Stimulated activated CD4-positive, alpha-beta T cell treated with anti-CD3 and anti-CD28 coated beads, Interleukin-1b, Interleukin-23, amount 100 ng/mL, for 48 hours (primary cell): Measurements from ENCODE around the gene POLG2.
"Not testable (repeated sequence)": the region's sequence is repeated elsewhere in the genome, so short reads cannot be mapped to it uniquely, and the experiment has no call there.

ENCODE experiments used
- DNase-seq: peaks from one replicate; pipeline ENCODE4 v3.0.0-alpha.2; 2020

Gene POLG2

DNA sequence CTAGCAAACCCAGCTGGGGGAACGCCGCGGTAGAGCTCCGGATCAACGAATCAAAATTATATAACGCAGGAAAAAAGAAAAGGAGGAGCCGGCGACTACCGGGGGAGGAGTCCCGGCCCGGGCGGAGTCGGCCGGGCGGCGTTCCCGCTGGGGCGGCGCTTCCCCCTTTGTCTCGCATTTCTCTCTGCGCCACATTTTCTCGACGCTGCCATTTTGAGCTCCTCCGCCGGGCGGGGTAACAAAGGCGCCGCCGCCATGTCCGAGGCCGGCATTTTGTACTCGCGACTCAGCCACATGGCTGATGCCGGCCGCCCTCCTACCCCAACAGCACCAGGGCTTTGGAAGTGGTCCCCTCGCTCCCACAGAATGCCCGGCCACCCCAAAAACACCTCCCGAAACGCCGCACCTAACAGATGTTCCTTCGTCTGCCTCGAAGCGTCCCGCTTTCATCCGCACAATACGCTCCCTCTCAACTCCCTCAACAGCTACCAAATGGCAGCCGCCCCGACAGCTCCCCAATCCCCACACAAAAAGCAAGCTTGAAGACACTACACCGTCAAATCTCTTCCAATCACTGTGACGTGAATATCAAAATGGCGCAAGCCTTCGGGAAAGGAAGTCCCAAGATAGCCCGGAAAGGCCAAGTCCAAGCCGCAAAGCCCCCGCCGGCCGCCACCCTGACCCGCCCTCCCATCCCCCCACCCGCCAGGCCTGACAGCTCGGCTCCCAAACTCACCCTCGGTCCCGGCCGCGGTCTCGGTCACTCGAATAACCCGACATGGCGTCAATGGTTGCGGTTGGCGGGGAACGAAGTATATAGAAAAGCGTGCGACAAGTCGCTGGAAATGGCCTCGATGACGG, 8.7 kb upstream of the POLG2 start:
- DNase-seq, result peak; percentile 86

DNA sequence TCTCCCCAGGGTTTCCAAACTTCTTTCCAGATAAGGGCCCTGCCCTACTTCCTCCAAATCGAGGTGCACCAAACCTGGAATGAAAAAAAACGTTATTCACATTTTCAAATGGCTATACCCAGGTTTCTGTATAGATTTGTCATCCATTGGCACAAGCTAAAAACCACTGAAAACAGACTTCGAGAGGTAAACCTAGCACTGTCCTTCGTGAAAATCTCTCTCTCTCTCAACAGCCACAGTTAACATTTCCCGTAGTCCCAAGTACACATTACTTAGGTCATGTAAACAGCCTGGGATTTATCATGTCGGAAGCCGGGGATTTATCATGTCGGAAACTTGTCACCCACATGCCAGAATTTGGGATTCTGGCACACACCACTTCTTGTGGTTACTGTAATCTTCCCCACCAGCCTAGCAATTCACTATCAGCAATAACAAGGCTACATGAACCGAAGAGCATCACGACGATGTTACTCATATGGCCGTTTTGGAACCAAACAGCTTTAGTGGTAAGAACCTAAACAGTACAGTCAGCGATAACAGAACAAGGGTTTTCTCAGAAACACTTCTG, 8.0 kb upstream of the POLG2 start:
- DNase-seq, result no peak

DNA sequence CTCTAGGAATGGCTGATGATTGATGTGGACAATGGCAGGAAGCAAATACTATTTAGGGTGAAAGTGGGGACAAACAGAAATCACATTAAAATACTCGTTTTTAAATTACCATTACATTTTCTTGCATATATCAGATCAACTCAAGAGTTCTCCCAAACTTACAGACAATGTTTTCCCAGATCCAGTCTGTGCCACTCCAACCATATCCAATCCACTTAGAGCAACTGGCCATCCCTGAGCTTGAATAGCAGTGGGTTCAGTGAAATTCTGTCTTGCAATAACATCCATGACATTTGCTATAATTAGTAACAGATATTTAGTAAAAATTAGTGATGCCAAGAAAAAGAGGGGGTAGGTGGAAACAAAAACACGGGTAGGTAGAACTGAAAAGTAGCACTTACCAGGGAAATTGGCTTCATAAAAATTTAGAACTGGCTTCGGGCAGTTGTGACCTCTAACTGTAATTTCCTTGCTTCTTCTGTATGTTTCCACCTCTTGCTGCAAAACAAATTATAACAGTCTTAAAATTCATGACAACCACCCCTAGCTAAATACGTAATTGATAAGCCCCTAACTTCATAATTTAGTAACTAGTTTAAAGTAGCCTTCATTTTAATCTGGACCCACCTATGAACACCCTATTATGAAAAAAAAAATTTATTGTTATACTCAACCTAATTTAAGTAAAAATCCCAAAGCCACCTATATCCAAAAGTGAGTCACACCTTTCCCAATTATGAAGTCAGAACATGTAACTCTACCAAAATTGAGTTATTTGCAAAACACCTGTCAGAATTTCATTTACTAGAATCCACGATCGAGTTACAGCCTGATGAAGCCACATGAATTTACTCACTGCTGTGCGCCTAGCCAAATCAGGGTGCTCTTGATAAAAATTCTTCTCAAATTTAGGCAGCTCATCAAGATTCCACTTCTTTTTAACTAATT, 7.2 kb upstream of the POLG2 start:
- no peak for DNase-seq

DNA sequence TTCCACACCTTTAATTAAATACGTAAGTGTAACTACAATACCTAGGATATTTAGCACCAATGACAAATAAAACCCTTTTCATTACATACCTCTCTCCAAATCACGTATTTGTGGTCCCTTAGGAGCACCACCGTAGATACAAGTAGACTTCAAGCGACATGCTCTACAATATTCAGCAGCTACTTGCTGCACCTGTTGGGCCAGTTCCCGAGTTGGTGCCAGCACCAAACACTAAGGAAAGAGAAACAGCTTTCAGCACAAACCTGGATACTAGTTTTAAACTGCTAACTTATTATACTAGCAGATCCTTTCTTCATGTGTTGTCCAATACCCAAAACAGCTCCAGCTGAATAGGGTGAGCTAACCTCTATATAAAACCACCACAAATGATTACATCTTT, 6.5 kb upstream of the POLG2 start:
- DNase-seq, result no peak

DNA sequence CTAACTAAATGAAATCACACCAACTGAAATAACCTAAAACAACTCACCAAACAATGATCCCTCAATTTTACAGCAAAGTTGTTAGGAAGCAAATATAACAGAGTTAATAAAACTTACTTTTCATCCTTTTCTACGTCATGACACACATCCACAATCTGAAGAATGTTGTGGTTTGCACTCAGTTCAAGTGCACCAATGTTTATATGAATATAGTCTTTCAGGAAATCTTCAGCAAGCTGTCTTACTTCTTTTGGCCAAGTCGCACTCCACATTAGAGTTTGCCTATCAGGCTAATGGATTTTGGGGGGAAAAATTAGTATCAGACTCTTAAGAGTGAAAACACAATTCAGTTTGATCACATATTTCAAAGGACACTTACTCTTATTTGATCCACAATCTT, 6.0 kb upstream of the POLG2 start:
- DNase-seq, result no peak

DNA sequence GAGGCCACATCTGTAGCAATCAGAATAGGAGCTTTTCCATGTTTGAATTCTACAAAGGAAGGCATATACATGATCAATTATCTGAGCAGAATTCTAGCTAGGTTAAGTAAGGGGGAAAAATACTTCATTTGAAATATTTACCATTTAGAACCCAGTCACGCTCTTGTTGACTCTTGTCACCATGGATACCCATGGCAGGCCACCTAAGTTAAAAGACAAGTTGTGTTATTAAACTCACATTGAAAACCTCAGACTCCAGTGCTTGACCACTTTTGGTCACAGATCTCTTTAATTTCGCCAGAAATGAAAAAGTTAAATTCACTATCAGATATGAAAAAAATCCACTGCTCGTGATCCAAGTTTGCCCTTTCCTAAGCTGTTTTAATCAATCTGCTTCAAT, 5.2 kb upstream of the POLG2 start:
- DNase-seq, result no peak

DNA sequence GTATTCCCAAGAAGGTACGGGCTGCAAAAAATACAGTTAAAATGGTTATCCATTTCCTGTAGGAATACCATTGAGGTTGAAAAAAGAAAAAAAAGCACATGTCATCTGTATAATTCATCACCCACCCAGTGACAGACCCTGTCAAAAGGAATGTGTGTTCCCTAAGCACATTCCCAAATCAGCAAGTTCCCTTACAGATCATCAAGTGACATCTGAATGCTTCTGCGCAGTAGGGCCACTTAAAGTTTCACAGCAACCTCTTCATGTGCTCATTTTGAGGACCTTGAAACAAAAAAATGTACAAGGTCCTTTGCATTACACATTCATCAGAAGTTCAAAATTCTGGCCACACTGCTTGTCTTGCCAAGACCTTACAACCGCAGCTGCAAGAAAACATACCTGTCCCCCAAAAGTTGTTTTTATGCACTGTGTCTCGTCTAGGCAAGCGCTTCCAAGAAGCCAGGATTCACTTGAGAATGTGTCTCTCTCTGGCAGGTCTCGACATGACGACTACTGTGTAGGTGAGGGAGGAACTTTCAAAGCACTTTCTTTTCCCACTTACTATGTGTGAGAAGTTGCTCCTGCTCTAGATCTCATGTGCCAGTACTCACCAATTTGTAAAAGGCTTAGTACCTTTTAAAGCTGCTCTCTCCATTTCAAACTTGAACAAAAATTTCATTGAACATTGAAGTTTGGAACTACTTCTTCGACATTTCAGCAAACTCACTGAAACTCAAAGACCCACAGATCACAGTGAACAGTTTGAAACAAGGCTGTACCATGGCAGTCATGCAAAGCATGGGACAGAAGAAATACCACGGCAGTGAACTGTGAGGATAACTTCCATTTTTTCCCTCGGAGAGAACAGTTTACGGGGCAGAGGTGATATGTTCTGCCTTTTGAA, 4.3 kb upstream of the POLG2 start:
- DNase-seq, result no peak

DNA sequence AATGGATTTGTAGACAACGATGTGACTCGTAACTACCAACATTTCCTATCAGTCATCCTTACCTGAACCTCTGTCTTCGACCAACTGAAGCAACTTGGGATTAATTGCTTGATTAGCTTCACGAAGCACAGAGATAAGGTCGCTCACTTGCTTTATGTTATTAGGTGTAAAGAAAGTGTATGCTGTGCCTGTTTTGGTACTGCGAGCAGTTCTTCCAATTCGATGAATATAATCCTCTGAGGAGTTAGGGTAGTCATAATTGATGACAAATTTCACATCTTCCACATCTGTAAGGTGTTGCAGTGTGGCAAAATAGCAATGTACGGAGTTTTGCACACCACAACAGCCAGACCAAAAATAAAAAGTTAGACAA, 3.6 kb upstream of the POLG2 start:
- DNase-seq, result no peak

DNA sequence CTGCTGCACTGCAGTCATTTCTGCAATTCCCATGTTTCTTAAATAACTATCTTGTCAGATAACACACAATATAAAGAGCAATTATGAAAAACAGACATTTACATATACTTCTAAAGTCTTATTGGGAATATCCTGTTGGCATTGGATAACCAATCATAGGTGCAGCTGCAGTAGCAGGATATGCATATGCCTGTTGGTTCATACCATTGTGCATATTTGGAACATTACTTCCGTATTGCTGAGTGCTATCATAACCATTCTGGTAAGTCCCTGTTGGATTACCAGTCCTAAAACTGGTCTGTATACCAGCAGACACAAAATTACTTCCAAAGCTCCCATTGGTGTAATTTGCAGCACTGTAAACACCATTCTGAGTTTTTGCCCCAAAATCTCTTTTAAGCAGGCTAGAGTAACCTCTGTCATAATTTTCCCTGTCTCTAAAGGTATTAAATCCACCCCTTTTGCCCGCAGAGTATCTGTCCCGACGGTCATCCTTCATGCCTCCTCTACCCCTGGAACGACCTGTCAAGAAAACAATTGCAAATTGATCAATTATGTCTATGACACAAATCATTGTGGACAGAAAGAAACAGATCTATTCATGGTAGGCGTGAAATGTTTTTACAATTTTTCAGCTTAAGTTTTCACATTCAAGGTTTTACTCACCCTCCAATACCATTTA, 3.1 kb upstream of the POLG2 start:
- no peak for DNase-seq

DNA sequence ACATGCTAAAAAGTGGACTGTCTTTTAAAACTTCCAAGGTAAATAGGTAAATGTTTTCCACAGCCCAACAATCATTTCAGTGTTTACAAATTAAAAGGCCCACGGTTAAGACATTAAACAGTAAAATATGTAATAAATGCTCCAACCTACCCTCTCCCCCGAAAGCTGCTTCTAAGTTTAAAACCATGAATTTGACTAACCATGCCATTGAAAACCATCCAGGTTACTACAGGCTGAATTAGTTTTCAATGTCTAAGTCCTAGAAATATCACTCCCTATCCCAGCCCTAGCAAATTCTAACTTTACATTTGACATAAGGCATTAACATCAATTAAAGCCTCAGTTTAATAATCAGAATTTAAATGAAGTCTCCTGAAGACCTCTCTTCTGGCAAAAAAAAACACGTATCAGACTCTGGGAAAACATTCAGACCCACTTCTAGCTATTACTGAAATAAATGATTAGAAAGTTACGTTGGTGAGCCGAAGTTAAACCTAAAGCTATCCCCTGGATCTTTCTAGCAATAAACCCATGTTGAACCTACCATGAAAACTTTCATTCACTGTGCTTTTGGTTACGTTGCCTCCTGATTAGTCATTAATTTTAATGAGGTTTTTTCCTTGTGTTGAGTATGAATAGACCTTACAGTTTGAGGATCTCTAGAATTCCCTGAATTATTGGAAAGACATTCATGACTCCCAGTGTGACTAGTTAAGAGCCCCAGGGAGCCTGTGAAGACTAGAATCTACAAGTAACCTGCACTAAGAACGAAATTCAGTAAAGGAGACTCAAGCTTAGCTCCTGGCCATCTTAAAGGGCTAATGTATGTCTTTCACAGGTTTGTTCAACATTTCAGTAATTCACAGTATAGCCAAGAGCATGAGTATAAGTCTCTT, 1.7 kb upstream of the POLG2 start:
- DNase-seq, result no peak

DNA sequence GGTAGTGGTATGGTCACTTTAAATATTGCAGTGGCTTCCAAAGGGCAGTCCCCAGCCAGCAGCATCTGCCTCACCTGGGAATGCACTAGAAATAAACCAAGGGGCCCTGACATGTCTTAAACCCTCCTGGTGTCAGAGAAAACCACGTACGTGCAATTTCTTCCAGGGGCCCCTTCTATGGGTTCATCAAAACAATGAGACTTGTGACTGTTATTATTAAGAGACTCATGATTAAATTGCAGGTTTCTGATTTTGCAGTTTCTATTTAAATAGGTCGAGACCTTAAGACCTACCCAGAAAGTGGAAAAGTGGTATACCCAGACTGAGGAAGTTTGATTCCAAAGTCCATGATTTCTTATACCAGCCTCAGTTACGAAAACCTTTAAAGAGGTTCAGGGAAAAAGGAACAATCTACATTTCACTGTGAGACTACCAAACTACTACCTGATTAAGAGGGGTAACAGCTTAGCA, 746 bp upstream of the POLG2 start:
- no peak for DNase-seq

DNA sequence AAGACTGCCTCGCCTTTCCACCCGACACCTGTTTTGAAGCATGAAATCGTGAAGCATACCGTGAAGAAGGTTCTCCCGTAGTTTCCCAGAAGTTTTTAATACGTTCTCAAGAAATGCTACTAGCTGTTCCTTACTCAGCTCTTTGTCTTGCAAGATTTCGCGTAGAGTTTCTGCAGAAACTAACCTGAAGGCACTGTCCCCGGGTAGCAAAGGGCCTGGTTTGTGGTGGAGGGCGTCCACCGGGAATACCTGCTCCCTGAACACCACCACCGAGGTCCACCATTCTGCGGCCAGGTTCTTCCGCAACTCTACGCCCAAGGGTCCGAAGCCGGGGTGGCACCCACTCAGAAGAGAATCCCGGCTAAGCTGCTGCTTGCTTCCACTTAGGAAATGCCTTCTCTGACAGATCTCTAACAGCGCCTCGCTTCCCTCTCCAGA, 487 bp downstream of the POLG2 start:
- DNase-seq, result no peak

DNA sequence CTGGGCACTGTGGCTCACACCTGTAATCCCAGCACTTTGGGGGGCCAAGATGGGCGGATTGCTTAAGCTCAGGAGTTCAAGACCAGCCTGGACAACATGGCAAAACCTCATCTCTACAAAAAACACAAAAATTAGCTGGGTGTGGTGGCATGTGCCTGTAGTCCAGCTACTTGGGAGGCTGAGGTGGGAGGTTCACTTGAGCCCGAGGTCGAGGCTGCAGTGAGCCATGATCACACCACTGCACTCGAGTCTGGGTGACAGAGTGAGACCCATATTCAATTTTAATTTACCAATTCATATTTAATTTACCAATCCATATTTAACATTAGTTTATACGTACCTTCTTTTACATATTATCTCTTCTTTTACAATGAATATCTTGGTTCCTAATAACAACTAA, 1.6 kb downstream of the POLG2 start:
- DNase-seq, result not testable (repeated sequence)

DNA sequence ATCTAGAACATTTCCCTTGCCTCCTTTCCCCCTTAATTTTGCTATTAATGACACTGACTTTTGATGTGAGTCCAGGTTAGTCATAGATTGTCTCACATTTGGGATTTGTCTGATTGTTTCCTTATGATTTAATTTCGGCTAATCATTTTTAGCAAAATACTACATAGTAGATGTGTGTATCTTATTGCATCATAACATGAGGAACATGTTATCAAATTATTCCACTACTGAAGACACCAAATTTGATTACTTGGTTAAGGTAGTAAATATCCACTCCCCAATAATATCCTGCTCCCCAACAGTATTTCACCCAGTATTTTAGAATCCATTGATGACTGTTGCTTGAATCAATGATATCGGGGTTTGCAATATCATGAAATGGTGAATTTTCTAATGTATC, 2.7 kb downstream of the POLG2 start:
- no peak for DNase-seq

DNA sequence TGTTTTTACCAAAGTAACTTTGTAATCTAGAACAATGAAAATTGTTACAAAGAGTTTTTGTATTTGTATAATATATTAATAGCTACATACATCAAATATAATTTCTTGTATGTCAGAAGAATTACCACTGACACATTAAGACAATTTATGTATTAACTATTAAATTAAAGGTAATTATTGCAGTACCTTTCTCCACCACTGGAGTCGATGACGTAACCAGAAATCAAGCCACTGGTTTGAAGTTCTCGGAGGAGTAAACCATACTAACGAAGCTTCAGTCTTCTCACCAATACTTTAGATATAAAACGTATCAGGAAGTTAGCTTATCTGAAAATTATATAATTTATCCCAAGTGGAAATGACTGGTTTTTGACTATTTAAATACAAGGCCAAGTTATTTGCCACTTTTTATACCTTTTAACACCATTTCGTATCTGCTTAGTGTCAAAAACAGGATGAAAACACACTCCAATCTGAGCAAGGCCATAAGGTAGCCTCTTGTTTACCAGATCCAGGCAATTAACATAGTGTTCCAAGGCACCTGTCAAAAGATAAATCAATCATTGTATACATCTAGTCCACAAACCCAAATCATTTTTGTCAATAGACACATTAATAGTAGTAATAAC, 4.3 kb downstream of the POLG2 start:
- DNase-seq, result peak; percentile 16

DNA sequence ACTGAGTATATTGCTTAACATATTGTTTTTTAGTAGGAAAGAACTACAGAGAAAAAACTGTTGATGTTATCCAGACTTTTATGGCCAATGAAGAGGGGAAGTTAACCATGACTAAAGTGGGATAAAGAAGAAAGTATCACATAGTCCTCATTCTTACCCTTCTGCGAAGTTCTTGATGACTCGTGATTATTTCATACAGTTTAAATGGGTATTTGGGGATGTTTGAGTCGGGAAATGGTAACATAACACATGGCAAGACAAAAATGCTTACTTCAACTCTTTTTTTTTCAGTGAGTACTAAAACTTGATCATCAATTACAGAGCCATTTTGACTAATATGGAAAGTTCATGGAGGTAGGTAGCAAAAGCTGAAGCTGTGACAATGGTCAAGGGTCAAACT, 4.9 kb downstream of the POLG2 start:
- DNase-seq, result no peak

DNA sequence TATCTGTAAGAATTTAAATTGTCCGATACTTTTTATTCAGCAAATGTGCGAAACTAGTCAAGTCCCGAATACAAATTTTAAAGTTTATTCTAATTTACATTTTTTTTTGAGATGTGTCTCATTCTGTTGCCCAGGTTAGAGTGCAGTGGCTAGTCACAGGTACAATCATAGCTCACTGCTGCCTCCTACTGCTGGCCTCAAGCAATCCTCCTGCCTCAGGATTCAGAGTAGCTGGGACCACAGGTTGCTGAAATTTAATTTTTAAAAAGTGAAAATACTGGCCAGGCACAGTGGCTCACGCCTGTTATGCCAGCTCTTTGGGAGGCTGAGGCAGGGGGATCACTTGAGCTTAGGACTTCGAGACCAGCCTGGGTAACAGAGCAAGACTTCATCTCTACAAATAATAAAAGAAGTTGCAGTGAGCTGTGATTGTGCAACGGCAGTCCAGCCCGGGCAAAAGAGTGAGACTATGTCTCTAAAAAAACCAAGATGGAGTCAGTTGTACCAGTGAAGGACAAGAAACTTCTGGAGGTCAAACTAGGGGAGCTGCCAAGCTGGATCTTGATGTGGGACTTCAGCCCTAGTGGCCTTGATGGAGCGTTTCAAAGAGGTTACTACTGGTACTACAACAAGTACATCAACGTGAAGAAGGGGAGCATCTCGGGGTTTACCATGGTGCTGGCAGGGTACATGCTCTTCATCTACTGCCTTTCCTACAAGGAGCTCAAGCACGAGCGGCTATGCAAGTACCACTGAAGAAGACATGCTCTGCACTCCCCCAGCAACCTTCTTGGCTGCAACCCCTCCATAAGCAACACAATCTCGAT, 5.6 kb downstream of the POLG2 start:
- peak; percentile 50 for DNase-seq

DNA sequence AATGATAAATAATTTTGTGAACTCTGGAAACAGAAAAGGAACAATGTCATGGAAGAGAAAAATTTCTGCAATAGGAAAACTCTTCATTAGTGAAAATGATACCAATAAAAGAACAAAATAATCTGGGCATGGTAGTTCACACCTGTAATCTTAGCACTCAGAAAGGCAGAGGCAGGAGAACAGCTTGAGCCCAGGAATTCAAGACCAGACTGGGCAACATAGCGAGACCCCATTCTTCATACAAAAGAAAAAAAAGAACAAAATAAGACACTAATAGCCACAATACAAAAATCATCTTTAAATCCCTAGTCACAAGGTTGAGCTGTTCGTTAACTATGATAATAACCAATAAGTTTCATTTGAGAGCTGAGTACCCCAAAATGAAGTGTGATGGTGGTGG, 8.6 kb downstream of the POLG2 start:
- no peak for DNase-seq

DNA sequence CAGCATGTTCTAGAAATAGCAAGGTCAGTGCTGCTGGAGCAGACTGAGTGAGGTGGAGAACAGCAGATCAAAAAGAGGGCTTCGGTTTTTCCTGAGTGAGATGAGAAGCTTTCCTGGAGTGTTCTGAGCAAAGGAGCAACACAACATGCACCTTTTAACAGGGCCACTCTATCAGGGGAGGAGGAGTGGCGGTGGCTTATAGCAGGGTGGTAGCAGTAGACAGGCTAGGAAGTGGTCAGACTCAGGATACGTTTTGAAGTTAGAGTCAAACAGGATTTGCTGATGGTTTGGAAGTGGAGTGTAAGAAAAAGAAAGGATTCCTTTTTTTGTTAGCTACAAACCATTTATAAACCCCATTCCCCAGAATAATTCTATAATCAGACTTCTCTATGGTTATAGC, 12.5 kb downstream of the POLG2 start:
- DNase-seq, result no peak
